ENCODE data around the gene RPS2.

The RPS2 gene

GRCh38 chr16:1991948-1992703, 27.5 kb upstream of the RPS2 start:
- H3K9me3 ChIP-seq (ENCODE audit: insufficient read depth, low read length, severe bottlenecking): no peaks in the 10 kb centered on the region
- ATAC-seq (ENCODE audit: insufficient read depth, low read depth) (no peak), DNase-seq (no peak)
- H3K4me2 ChIP-seq (ENCODE audit: insufficient read depth, low read length): no peak overlapping the region
- H4K20me1 ChIP-seq (ENCODE audit: insufficient read depth, low read length): 0 out of 2 replicates have a peak, but pooled peaks cover 5% of the 10 kb centered on the region
- H3K4me3 ChIP-seq (ENCODE audit: low read depth in 1 of 2, low read length in 2 of 2): no peak overlapping the region
- no peak overlapping the region for H2AFZ ChIP-seq (ENCODE audit: low read depth, low read length)
- no peaks in the 10 kb centered on the region for H3K27me3 ChIP-seq (ENCODE audit: insufficient read depth, low read length, poor library complexity)
- no peak for TF ChIP-seq EZH2 (IDR thresholded peaks at IDR 0.05; ENCODE audit: borderline replicate concordance, low read depth, low read length, severe bottlenecking)
- H3K79me2 ChIP-seq (ENCODE audit: insufficient read depth, low read length): no peaks in the 10 kb centered on the region
- H3K36me3 ChIP-seq (ENCODE audit: insufficient read depth, low read length): peaks cover 6% of the 10 kb centered on the region; the same call in 1 of the 2 replicates
- no peak overlapping the region for H3K9ac ChIP-seq (ENCODE audit: low read depth, low read length)
- H3K4me1 ChIP-seq (ENCODE audit: insufficient read depth, low read length): no peaks in the 10 kb centered on the region
- no peak overlapping the region for H3K27ac ChIP-seq (ENCODE audit: low read length)

GRCh38 chr16:1991588-1991947, 26.9 kb upstream of the RPS2 start:
- TF ChIP-seq CTCF (IDR thresholded peaks at IDR 0.05; ENCODE audit: borderline replicate concordance, extremely low read depth, low read length, poor library complexity, severe bottlenecking) (no peak), EZH2 (IDR thresholded peaks at IDR 0.05; ENCODE audit: borderline replicate concordance, low read depth, low read length, severe bottlenecking) (no peak)
- no peak overlapping the region for H2AFZ ChIP-seq (ENCODE audit: low read depth, low read length)
- H3K79me2 ChIP-seq (ENCODE audit: insufficient read depth, low read length): no peaks in the 10 kb centered on the region
- H3K4me3 ChIP-seq (ENCODE audit: low read depth in 1 of 2, low read length in 2 of 2): no peak overlapping the region
- H3K9ac ChIP-seq (ENCODE audit: low read depth, low read length): no peak overlapping the region
- no peak overlapping the region for H3K27ac ChIP-seq (ENCODE audit: low read length)
- no peak overlapping the region for H3K4me2 ChIP-seq (ENCODE audit: insufficient read depth, low read length)
- no peak for ATAC-seq (ENCODE audit: insufficient read depth, low read depth)
- no peaks in the 10 kb centered on the region for H3K9me3 ChIP-seq (ENCODE audit: insufficient read depth, low read length, severe bottlenecking)
- no peaks in the 10 kb centered on the region for H3K4me1 ChIP-seq (ENCODE audit: insufficient read depth, low read length)
- H3K27me3 ChIP-seq (ENCODE audit: insufficient read depth, low read length, poor library complexity): no peaks in the 10 kb centered on the region
- H3K36me3 ChIP-seq (ENCODE audit: insufficient read depth, low read length): peaks cover under 1% of the 10 kb centered on the region; the same call in 1 of the 2 replicates
- DNase-seq: no peak
- H4K20me1 ChIP-seq (ENCODE audit: insufficient read depth, low read length): no peaks in the 10 kb centered on the region

GRCh38 chr16:1991135-1991551, 26.5 kb upstream of the RPS2 start:
- Histone ChIP-seq H3K9me3 (ENCODE audit: insufficient read depth, low read length, severe bottlenecking) (no peaks in the 10 kb centered on the region), H3K36me3 (ENCODE audit: insufficient read depth, low read length) (peaks cover 4% of the 10 kb centered on the region), H3K4me1 (ENCODE audit: insufficient read depth, low read length) (no peaks in the 10 kb centered on the region), H3K27me3 (ENCODE audit: insufficient read depth, low read length, poor library complexity) (no peaks in the 10 kb centered on the region), H3K4me3 (ENCODE audit: low read depth in 1 of 2, low read length in 2 of 2) (no peak overlapping the region), H2AFZ (ENCODE audit: low read depth, low read length) (no peak overlapping the region), H3K27ac (ENCODE audit: low read length) (no peak overlapping the region), H3K4me2 (ENCODE audit: insufficient read depth, low read length) (no peak overlapping the region), H3K79me2 (ENCODE audit: insufficient read depth, low read length) (no peaks in the 10 kb centered on the region), H4K20me1 (ENCODE audit: insufficient read depth, low read length) (no peaks in the 10 kb centered on the region), H3K9ac (ENCODE audit: low read depth, low read length) (no peak overlapping the region)
- TF ChIP-seq EZH2 (IDR thresholded peaks at IDR 0.05; ENCODE audit: borderline replicate concordance, low read depth, low read length, severe bottlenecking) (no peak), CTCF (IDR thresholded peaks at IDR 0.05; ENCODE audit: borderline replicate concordance, extremely low read depth, low read length, poor library complexity, severe bottlenecking) (no peak)
- ATAC-seq (ENCODE audit: insufficient read depth, low read depth) (no peak), DNase-seq (no peak)

- H3K9me3 ChIP-seq (ENCODE audit: insufficient read depth, low read length, severe bottlenecking): no peaks in the 10 kb centered on the region
- H3K27me3 ChIP-seq (ENCODE audit: insufficient read depth, low read length, poor library complexity): no peaks in the 10 kb centered on the region
- no peak overlapping the region for H3K9ac ChIP-seq (ENCODE audit: low read depth, low read length)
- peaks cover 9% of the 10 kb centered on the region for H3K36me3 ChIP-seq (ENCODE audit: insufficient read depth, low read length)
- peaks cover under 1% of the 10 kb centered on the region; the same call in 1 of the 2 replicates for H3K4me1 ChIP-seq (ENCODE audit: insufficient read depth, low read length)
- H3K79me2 ChIP-seq (ENCODE audit: insufficient read depth, low read length): no peaks in the 10 kb centered on the region
- H3K4me3 ChIP-seq (ENCODE audit: low read depth in 1 of 2, low read length in 2 of 2): no peak overlapping the region
- TF ChIP-seq CTCF (IDR thresholded peaks at IDR 0.05; ENCODE audit: borderline replicate concordance, extremely low read depth, low read length, poor library complexity, severe bottlenecking): no peak
- TF ChIP-seq EZH2 (IDR thresholded peaks at IDR 0.05; ENCODE audit: borderline replicate concordance, low read depth, low read length, severe bottlenecking): no peak
- ATAC-seq (ENCODE audit: insufficient read depth, low read depth) (no peak), DNase-seq (no peak)
- H3K27ac ChIP-seq (ENCODE audit: low read length): no peak overlapping the region
- no peaks in the 10 kb centered on the region for H4K20me1 ChIP-seq (ENCODE audit: insufficient read depth, low read length)
- no peak overlapping the region for H2AFZ ChIP-seq (ENCODE audit: low read depth, low read length)
- H3K4me2 ChIP-seq (ENCODE audit: insufficient read depth, low read length): no peak overlapping the region
Measured at GRCh38 chr16:1990351-1991134, 25.9 kb upstream of the RPS2 start.
